GM19455 (cell line): Measurements from ENCODE around the gene LIN28B.
"Not testable (repeated sequence)": the region's sequence is repeated elsewhere in the genome, so short reads cannot be mapped to it uniquely, and the experiment has no call there.

Source experiments
- ATAC-seq: cut with Tn5 transposase; IDR thresholded peaks from one replicate; pipeline ENCODE4 v1.9.1; 2021; ENCODE audit not compliant: unreplicated experiment

LIN28B gene

DNA sequence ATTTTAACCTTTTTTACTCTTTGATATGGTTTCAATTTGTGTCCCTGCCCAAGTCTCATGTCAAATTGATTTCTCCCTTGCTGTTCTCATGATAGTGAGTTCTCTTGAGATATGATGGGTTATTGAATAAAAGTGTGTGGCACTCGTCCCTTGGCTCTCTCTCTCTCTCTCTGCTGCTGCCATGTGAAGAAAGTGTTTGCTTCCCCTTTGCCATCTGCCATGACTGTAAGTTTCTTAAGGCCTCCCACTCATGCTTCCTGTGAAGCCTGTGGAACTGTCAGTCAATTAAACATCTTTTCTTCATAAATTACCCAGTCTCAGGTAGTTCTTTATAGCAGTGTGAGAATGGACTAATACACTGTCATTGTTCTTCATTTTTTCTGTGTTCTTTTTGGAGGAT lies 48.5 kb downstream of the LIN28B start:
- ATAC-seq, result no peak

- not testable (repeated sequence) for ATAC-seq
These were observed 56.6 kb downstream of the LIN28B start for GRCh38 chr6:105013459-105013858.

DNA sequence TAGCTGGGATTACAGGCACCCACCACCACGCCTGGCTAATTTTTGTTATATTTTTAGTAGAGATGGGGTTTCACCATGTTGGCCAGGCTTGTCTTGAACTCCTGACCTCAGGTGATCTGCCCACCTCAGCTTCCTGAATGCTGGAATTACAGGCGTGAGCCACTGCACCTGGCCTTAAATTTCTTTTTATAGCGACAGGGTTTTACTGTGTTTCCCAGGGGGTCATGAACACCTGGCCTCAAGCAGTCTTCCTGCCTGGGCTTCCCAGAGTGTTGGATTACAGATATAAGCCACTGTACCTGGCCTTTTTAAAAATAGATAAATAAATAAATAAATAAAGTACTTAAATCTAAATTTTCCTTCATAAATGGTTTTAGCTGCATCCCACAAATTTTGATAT lies 57.5 kb downstream of the LIN28B start:
- no peak for ATAC-seq

DNA sequence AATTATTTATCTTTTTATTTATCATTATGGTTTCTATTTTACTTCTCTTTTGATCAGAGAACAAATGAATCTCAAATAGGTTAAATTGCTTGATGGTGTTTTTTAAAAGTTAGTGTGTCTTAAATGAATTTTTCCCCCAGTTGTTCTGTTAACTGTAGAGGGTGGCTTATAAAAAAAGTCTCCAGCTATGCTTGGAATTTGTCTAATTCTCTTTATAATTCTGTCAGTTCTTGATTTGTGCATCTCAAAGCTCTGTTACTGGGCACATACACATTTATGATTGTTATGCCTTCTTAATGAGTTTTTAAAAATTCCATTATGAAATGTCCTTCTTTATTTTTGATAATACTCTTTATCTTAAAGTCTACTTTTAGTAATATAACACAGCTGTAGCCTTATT lies 58.0 kb downstream of the LIN28B start:
- ATAC-seq, result no peak

- ATAC-seq, result no peak
These were observed 58.6 kb downstream of the LIN28B start for GRCh38 chr6:105015482-105015881.

GRCh38 chr6:105019285-105019684 lies 62.4 kb downstream of the LIN28B start:
- no peak for ATAC-seq

DNA sequence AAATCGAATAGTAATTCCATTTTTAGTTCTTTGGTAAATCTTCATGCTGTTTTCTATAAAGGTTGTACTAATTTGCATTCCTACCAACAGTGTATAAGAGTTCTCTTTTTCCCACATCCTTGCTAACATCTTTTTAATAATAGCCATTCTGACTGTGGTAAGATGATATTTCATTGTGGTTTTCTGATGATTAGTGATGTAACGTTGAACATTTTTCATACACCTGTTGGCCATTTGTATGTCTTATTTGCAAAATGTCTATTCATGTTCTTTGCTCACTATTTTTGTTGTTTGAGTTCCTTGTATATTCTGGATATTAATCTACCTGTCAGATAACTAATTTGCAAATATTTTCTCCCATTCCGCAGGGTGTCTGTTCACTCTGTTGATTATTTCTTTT lies 64.5 kb downstream of the LIN28B start:
- no peak for ATAC-seq

- ATAC-seq, result no peak
These were observed 65.5 kb downstream of the LIN28B start for GRCh38 chr6:105022416-105022815.

DNA sequence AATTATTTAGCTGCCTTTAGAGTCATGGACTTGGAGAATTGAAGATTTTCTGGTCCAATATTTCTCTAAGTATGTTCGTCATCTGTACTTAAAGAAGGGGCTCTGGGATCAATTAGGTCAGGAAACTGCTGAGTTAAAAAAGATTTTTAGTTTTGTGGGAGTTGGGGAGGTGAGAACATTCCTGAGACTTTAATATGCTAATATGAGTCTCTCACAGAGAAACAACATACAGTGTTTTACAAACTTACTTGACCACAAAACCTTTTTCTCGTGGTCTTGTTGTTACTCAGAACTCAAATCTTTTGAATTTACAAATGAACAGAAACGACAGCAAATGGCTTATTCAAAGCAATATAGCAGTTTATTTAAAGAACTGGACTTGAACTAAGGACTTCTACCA lies 67.9 kb downstream of the LIN28B start:
- ATAC-seq, result no peak

DNA sequence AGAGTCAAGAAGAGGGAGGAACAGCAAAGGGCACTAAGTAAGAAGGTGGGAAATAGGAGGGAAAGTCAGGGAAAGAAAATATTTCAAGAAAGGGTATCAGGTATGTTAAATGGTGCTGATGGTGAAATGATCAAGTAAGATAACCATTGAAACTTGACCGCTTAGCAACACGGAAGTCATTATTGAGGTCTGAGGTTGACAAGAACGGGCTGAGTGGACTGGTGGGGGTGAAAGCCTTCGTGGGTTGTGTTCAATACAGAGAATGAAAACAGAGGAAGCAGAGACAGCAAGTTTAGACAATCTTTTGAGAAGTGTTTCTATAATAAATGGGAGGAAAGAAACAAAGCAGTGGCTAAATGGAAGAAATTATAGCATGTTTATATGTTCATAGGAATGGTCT lies 72.0 kb downstream of the LIN28B start:
- no peak for ATAC-seq

- ATAC-seq, result no peak
These were observed 72.7 kb downstream of the LIN28B start for GRCh38 chr6:105029581-105029980.

- ATAC-seq, result no peak
These were observed 77.6 kb downstream of the LIN28B start for GRCh38 chr6:105034470-105034869.

GRCh38 chr6:105035299-105035698 lies 78.4 kb downstream of the LIN28B start:
- ATAC-seq, result no peak

GRCh38 chr6:105036351-105036750 lies 79.4 kb downstream of the LIN28B start:
- ATAC-seq, result no peak

DNA sequence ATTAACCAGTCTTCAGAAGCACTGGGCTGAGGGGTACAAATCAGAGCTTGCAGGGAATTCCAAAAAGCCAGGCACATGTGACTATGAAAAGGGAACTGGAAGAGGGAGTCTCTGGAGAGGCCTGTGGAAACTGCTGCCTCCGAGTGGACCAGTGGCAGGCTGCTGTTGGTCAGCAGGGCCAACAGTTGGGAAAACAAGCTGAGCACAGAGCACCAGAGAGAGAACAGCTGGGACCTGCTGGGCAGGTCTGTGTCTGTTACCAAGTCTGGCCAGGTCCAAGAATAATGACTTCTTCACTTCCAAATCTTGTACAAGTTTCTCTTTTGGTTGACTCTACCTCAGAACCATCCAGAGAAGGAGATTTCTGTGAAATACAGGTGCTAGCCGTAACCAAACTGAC lies 81.4 kb downstream of the LIN28B start:
- ATAC-seq, result no peak

DNA sequence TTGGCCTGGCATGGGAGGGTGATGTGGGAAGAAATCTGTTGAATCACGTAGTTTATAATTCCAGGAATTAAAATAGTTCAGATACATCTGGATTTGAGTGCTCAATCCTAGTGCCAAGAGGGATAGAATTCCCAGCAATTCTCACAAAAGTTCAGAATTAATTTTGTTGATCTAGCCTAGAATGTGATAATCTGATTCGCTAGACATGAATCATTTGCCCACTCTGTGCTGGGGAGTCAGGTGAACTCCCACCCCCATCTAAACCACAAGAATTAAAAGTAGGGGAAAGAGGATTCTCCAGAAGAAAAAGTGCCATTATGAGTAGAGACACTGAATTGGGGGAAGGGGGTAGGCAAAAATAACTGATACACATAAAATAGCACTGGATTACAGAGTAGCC lies 85.0 kb downstream of the LIN28B start:
- ATAC-seq, result no peak

DNA sequence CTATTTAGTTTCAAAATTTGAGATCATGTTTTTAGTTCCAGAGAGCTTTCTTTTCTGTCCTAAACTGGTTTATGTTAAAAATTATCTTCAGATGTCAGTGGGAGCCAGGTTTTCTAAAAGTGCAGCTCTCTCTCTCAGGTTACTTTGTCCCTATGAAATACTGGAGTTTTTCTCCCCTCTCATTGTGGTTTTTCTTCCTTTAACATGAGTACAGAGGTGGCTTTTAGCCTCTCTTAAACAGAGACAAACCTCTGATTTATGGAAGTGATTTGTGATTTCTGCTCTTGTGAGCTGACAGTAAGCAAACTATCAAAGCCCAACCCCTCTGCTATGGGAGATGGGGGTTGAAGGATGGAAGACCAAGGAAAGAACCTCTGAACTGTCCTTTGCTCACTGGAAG lies 85.7 kb downstream of the LIN28B start:
- no peak for ATAC-seq

DNA sequence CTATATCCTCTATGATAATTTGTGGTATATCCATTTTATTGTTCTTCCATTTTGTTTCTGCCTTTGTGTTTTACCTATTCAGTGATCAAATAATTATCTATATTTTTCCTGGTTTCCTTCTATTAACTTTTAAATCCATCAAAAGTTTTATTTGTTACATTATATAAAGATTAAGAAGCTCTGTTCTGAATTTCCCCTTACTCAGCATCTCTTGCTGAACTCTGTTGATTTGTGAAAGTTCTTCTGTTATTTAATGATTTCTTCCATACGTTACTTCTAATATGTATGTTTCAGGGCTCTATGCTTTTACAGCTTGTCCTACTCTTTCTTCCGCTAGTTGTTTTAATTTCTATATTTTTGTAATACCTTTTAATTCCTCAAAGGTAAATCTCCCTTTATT lies 87.1 kb downstream of the LIN28B start:
- ATAC-seq, result no peak

GRCh38 chr6:105045526-105045925 lies 88.6 kb downstream of the LIN28B start:
- no peak for ATAC-seq

DNA sequence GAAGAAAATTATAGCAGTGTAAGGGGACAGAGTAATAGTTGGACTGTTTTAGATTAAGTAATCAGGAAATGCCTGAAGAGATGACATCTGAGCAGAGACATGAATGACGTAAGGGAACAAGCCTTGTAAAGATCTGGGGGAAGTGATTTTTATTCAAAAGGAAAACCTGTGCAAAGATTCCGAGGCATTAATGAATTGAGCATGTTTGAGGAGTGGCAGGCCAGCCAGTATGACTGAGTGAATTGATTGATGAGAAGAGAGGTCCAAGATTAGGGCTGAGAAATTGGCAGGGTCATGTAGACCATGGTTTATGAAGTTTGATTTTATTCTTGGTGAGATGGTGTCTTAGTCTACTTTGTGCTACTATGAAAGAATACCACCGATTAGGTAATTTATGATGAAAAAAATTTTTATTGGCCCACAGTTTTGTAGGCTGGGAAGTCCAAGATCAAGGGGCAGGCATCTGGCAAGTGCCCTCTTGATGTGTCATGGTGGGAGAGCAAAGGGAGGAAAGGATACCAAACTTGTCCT lies 95.1 kb downstream of the LIN28B start:
- no peak for ATAC-seq

DNA sequence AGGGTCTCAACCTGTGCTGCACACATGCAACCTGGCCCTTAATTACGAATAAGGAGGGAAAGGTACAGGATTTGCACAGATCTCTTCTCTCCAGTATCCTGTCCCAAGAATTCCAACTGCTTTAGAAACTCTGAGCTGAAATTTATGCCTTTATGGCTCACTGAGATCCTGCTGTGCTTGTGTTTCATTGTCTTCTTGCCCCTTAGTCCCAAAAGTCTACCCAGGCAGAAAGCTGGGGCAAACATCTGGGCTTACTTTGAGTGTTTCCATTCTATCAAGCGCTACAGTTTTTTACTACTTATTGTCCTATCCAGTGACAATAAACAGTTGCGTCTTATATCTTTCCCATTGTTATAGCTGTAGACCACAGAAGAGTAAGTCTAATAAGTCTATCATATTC lies 99.7 kb downstream of the LIN28B start:
- no peak for ATAC-seq

DNA sequence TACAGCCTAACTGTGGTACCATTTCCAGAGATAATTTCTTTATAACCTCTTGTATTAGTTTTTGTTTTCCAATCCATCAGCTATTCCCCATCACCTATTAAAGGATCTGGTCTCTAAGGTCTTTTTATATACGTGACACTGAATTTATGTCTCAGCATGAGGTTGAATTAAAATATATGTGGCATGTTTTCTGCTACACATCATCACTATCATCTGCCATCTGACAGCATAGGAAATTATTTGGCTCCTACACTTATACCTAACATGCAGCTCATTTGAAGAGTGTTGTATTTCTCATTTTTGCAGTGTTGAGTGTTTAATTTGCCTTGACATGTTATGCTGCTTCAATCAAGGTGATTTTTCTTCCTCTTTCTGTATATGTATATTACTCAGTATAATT lies 100.3 kb downstream of the LIN28B start:
- no peak for ATAC-seq

- no peak for ATAC-seq
These were observed 101.4 kb downstream of the LIN28B start for GRCh38 chr6:105058316-105058715.

DNA sequence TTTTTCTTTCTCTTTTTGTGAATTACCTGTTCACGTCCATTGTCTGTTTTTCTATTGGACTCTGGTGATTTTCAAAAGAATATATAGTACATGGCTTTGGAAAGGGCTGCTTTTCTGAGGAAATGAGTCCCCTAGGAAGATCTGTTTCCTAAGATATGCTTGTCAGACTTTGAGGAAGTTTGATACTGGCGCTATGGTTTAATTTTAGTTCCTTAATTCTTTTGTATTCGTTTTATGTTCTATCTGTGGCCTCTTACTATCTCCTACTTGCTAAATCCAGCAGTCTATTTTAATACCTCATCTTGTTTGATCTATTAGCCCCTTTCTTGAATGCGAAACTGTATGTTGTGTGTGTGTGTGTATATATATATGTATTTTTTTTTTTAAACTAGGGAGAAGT lies 101.9 kb downstream of the LIN28B start:
- ATAC-seq, result no peak
